HG03066 (cell line): ENCODE data around the gene C16orf78.

Source experiments
- ATAC-seq: cut with Tn5 transposase; IDR thresholded peaks from one replicate; pipeline ENCODE4 v1.9.1; 2021; ENCODE audit warnings: low read depth; ENCODE audit not compliant: unreplicated experiment

The C16orf78 gene

GRCh38 chr16:49373504-49373903, at the start of gene C16orf78:
Gene C16orf78, plus strand, starts transcription at chr16:49373804. Its CDS starts 136 bp downstream, at chr16:49373940.
- ATAC-seq = no peak

GRCh38 chr16:49324703-49325102, 48.9 kb upstream of the C16orf78 start:
- ATAC-seq = no peak

- no peak for ATAC-seq
Observed at GRCh38 chr16:49327466-49327865, 46.1 kb upstream of the C16orf78 start.

- ATAC-seq = no peak
Observed at GRCh38 chr16:49328325-49328724, 45.3 kb upstream of the C16orf78 start.

- no peak for ATAC-seq
Observed at GRCh38 chr16:49330562-49331201, 42.9 kb upstream of the C16orf78 start.

- ATAC-seq = no peak
Observed at GRCh38 chr16:49332589-49333258, 40.9 kb upstream of the C16orf78 start.

GRCh38 chr16:49333259-49333597, 40.4 kb upstream of the C16orf78 start:
- no peak for ATAC-seq

- ATAC-seq = no peak
Observed at GRCh38 chr16:49335828-49336227, 37.8 kb upstream of the C16orf78 start.

- no peak for ATAC-seq
Observed at GRCh38 chr16:49336581-49336980, 37.0 kb upstream of the C16orf78 start.

GRCh38 chr16:49337814-49338350, 35.7 kb upstream of the C16orf78 start:
- ATAC-seq = no peak

- no peak for ATAC-seq
Observed at GRCh38 chr16:49338611-49339265, 34.9 kb upstream of the C16orf78 start.

- no peak for ATAC-seq
Observed at GRCh38 chr16:49340466-49340865, 33.1 kb upstream of the C16orf78 start.

- ATAC-seq = no peak
Observed at GRCh38 chr16:49341706-49342105, 31.9 kb upstream of the C16orf78 start.

- ATAC-seq = no peak
Observed at GRCh38 chr16:49342336-49343265, 31.0 kb upstream of the C16orf78 start.

GRCh38 chr16:49343291-49343690, 30.3 kb upstream of the C16orf78 start:
- ATAC-seq = no peak

- no peak for ATAC-seq
Observed at GRCh38 chr16:49344401-49344800, 29.2 kb upstream of the C16orf78 start.

GRCh38 chr16:49345829-49346228, 27.8 kb upstream of the C16orf78 start:
- ATAC-seq = no peak

GRCh38 chr16:49346459-49346858, 27.1 kb upstream of the C16orf78 start:
- ATAC-seq = no peak

- no peak for ATAC-seq
Observed at GRCh38 chr16:49347476-49347875, 26.1 kb upstream of the C16orf78 start.

GRCh38 chr16:49348408-49349176, 25.0 kb upstream of the C16orf78 start:
- ATAC-seq = no peak
